NT2/D1 (cell line): ENCODE measurements around the gene BTF3.

Source experiments
- DNase-seq: peaks from one replicate; pipeline ENCODE4 v3.0.0-alpha.2; 2011; ENCODE audit warnings: low read depth, low spot score
- H3K27me3 ChIP-seq: 2 replicates; pipeline ENCODE4 v1.6.0; 2011; ENCODE audit warnings: mild to moderate bottlenecking; ENCODE audit not compliant: insufficient read length, insufficient read depth
- H3K36me3 ChIP-seq: 2 replicates; pipeline ENCODE4 v1.6.1; 2011; ENCODE audit warnings: mild to moderate bottlenecking, low read length, mixed read lengths; ENCODE audit not compliant: insufficient read depth, insufficient read length
- H3K4me1 ChIP-seq: 2 replicates; pipeline ENCODE4 v1.5.1; 2011; ENCODE audit not compliant: insufficient read depth, insufficient read length
- H3K4me3 ChIP-seq: 2 replicates; pipeline ENCODE4 v1.5.1; 2011; ENCODE audit warnings: low read depth; ENCODE audit not compliant: insufficient read length
- H3K9ac ChIP-seq: 2 replicates; pipeline ENCODE4 v1.6.0; 2011; ENCODE audit warnings: low read depth; ENCODE audit not compliant: insufficient read length
- H3K9me3 ChIP-seq: 2 replicates; pipeline ENCODE4 v1.5.1; 2011; ENCODE audit warnings: mild to moderate bottlenecking, low read length; ENCODE audit not compliant: insufficient read depth
- SUZ12 ChIP-seq: IDR thresholded peaks from 2 replicates; pipeline ENCODE4 v1.6.1; 2011; ENCODE audit not compliant: insufficient read length, insufficient read depth; ENCODE audit errors: extremely low read depth
- YY1 ChIP-seq: IDR thresholded peaks from 2 replicates; pipeline ENCODE4 v1.6.1; 2011; ENCODE audit not compliant: insufficient read length, insufficient read depth
- ZNF274 ChIP-seq: IDR thresholded peaks from 2 replicates; pipeline ENCODE4 v1.6.1; 2011; ENCODE audit warnings: mild to moderate bottlenecking, low read depth, low read length

BTF3 gene

DNA sequence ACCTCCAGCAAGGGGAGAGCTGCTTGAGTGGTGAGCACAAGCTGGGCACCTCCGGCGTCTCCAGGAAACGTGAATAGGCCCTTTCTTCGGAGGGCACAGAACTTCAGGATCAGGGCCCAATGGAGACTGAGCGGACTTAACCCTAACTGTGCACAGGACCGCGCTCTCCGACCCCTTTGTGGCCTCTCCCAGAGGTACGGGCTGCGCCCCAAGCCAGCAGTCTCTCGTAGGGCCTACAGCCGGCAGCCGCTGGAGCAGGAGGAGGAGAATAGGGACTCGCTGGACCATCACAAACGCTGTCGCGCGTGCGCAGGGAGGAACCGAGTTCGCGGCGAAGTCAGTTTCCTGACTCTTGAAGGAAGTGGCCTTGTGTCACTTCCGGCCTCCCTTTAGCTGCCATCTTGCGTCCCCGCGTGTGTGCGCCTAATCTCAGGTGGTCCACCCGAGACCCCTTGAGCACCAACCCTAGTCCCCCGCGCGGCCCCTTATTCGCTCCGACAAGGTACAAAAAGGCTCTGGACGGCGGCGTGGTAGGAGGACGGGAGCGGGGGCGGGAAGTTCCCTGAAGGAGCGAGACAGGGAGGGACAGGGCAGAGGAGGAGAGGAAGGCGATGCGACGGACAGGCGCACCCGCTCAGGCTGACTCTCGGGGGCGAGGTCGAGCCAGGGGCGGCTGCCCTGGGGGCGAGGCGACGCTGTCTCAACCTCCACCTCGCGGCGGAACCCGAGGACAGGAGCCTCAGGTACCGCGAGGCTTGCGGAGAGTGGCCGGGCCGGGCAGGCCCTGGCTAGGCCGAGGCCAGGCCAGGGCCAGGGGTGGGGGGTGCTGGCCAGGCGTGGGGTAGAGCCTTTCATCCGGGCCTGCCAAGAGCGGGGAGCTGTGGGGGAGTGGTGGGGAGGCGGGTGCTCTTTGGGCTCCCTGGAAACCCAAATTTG lies at the start of gene BTF3:
Gene BTF3 (plus strand): TSS at position 386 of the 936 bp plus-strand sequence. CDS start 226 bp downstream, at position 612.
- no peaks in the 10 kb centered on the region for H3K4me1 ChIP-seq
- no peaks in the 10 kb centered on the region for H3K27me3 ChIP-seq

DNA sequence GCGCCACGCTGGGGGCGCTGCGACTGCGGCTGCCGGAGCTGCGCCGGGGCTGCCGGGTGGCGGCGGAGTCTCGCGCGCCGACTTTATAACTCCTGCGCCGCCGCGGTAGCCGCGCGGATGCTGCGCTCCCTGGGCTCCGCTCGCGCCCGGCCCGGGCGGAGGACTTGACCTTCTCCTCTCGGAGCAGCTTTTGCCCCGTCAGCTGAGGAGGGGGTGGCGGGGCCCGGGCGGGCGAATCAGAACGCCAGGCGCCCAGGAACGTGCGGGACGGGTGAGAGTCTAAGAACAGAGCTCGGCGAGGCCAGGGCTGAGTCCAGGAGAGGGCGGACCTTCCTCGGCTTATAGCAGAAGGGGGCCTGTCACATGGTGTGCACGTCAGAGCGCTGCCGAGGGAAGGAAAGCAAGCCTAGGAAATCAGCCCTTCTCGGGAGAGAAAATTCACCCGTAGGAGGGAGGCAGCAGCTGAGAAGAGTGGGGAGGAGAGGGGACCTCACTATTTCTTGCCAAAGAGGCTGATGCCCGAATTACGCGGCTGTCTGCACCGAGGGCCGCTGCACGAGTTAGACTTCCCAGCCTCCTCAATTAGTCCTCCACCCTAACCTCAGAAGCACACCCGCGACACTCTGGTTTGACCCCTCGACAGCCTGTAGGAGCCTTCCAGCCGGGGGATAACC lies 49.6 kb upstream of the BTF3 start, which contains the start of gene FOXD1:
Gene FOXD1 (minus strand): TSS at position 315 of the 674 bp plus-strand sequence. CDS start 415 bp downstream, outside the sequence.
- no peaks in the 10 kb centered on the region for H3K9me3 ChIP-seq
- no peak for DNase-seq

More for the DNA sequence above, at the start of gene BTF3:
- no peaks in the 10 kb centered on the region for H3K9me3 ChIP-seq
- peak; percentile 69 for TF ChIP-seq YY1
- TF ChIP-seq ZNF274: no peak
- peaks cover 44% of the 10 kb centered on the region for H3K36me3 ChIP-seq
- peak within 1 kb of the TSS; percentile 99 for H3K9ac ChIP-seq
- DNase-seq: peak; percentile 80
- H3K4me3 ChIP-seq: peak within 1 kb of the TSS; percentile 94

DNA sequence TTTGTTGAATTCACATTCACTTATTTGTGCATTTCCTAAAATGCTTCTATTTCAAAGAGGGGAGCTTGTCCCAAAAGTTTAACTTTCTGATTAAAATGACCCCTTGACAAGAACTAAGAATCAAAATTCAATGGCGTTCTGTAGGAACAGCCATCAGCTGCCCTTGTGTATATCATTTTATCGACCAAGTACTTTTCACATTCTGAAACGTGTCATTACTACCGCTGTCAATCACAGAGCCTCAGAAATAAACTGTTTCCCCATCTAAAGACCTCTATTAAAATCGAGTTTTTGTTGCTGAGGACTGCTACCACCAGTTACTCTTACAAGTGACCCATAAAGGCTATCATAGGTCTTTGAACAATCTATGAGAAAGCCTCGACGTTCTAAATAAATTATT lies 48.1 kb upstream of the BTF3 start:
- H3K27me3 ChIP-seq: peaks cover 70% of the 10 kb centered on the region
- peaks cover 8% of the 10 kb centered on the region for H3K4me1 ChIP-seq
- TF ChIP-seq SUZ12 (no peak), ZNF274 (no peak), YY1 (no peak)
- H3K36me3 ChIP-seq: no peaks in the 10 kb centered on the region
- no peaks in the 10 kb centered on the region for H3K9me3 ChIP-seq
- H3K4me3 ChIP-seq: no peak overlapping the region
- no peak for DNase-seq
- H3K9ac ChIP-seq: no peak overlapping the region

More for the DNA sequence above, 49.6 kb upstream of the BTF3 start, which contains the start of gene FOXD1:
- no peaks in the 10 kb centered on the region for H3K36me3 ChIP-seq
- H3K27me3 ChIP-seq: peaks cover 84% of the 10 kb centered on the region
- peak within 1 kb of the TSS; percentile 47 for H3K4me3 ChIP-seq
- H3K9ac ChIP-seq: peak within 1 kb of the TSS; percentile 42
- H3K4me1 ChIP-seq: peaks cover 8% of the 10 kb centered on the region
- TF ChIP-seq YY1 (no peak), ZNF274 (no peak), SUZ12 (no peak)

DNA sequence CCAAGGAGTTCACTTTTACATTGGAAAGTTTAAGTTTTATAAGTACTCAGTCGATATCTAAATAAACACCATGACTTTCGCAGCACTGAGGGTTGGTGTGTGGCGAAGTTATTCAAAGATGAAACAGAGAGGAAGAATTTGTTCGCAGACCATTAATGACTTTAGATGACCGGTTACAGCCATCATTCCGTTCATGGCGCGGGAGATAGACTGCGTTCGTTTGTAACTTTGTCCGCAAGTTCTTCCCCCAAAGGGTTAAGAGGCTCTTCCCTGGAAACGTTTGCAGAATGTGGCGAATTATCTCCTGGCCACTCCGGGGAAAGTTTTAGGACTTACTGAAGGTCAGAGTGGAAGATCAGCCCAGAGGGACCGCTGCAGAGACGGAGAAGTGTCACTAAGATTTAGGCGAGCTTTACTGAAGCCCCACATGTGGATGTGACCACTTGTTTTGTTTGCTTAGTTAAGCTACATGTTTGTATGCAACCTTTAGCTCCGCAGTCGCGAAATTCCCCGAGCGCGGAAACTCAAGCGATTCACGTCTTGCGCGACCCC lies 47.5 kb upstream of the BTF3 start:
- H3K9me3 ChIP-seq: no peaks in the 10 kb centered on the region
- peaks cover 8% of the 10 kb centered on the region for H3K4me1 ChIP-seq
- peaks cover 64% of the 10 kb centered on the region for H3K27me3 ChIP-seq
- no peak for DNase-seq
- peak overlapping the region; percentile 67 for H3K9ac ChIP-seq
- no peaks in the 10 kb centered on the region for H3K36me3 ChIP-seq
- no peak for TF ChIP-seq ZNF274
- TF ChIP-seq SUZ12: peak; percentile 60
- H3K4me3 ChIP-seq: peak overlapping the region; percentile 36

DNA sequence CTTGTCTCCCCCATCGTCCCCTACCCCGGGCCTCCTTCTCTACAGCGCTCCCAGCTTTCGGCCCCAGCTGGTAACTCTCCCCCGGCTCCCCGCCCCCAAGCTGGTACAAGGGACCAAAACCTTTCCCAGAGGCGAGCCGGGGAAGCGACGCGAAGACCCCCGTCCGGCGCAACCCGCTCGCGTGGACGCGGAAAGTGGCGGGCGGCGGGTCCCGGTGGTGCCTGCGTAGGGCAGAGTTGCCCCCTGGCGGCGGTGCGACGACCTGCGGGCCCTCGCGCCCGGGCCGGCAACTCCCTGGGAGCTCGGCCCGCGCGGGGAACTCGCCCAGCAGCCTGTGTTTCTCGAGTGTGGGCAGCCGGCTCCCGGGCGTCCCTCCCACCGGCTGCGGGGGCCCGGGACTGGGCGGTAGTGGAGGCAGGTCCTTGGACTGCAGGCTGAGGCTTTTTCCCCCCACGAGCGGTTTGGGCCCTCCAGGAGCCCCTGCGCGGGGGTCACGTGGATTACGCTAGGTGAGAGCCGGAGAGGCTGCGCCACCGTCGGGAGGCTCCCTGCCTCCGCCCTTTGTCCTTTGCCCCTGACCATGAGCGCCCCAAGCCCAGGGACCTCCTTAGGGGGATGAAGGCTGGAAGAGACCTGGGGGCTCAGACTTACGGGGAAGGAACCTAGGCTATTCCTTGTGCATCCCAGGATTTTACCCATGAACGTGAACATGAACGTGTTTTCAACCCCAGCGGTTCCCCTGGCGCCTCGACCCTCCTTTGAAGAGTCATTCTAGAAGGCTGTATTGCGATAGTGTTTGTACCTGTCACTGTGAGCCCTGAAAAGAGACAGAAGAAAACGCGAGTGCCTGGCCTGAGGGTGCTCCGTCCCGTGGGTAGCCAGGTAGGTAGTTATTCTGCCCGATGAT lies 46.8 kb upstream of the BTF3 start:
- DNase-seq: no peak
- Histone ChIP-seq H3K4me3 (peak overlapping the region; percentile 36), H3K27me3 (peaks cover 57% of the 10 kb centered on the region), H3K36me3 (no peaks in the 10 kb centered on the region), H3K9me3 (no peaks in the 10 kb centered on the region), H3K4me1 (peaks cover 8% of the 10 kb centered on the region), H3K9ac (peak overlapping the region; percentile 67)
- TF ChIP-seq SUZ12: no peak
- TF ChIP-seq ZNF274: no peak
- no peak for TF ChIP-seq YY1

DNA sequence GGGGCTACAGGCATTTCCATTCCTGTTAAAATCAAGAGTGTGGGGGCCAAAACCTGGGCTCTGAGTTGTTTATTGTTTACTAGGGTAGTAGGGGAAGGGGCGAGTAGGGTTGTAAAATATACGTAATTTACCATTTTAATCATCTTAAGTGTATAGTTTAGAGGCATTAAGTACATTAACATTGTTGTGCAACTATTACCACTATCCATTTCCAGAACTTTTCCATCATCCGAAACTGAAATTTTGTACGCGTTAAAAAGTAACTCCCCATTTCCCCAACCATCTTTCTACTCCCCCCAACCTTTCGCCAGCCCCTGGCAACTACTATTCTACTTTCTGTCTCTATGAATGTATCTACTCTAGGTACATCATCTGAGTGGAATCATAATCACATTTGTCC lies 46.0 kb upstream of the BTF3 start:
- no peak for DNase-seq

More for the DNA sequence above, 46.0 kb upstream of the BTF3 start:
- Histone ChIP-seq H3K4me1 (peaks cover 8% of the 10 kb centered on the region), H3K9ac (no peak overlapping the region), H3K27me3 (peaks cover 52% of the 10 kb centered on the region), H3K4me3 (no peak overlapping the region), H3K36me3 (no peaks in the 10 kb centered on the region), H3K9me3 (no peaks in the 10 kb centered on the region)
- TF ChIP-seq YY1: no peak
- no peak for TF ChIP-seq SUZ12
- TF ChIP-seq ZNF274: no peak
